Measurements from ENCODE around the gene COL6A1. TPM values are rescaled to one million over a fixed set of nuclear protein-coding genes. Genes with fewer than 3 reads are reported as not detected.

Gene COL6A1
- total RNA-seq, 1 donor from 2014 or later = 154 TPM

DNA sequence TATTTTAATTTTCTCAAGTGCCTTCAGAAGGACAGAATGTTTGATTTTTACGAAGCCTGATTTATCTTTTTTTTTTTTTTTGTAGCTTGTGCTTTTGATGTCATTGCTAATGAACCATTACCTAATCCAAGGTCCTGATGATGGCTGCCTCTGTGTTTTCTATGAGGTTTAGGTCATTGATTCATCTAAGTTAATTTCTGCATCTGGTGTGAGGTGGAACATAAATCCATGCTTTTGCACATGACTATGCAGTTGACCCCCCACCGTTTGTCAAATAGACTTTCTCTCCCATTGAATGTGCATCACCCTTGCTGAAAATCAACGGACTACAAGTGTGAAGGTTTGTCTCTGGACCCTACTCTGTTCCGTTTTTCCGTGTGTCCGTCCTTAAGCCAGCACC, 50.5 kb downstream of the COL6A1 start:
- Histone ChIP-seq H3K27ac (replicated peaks) (no peak overlapping the region), H3K4me3 (no peak overlapping the region), H3K4me1 (peaks cover 29% of the 10 kb centered on the region), H3K36me3 (no peaks in the 10 kb centered on the region), H3K9me3 (replicated peaks) (peaks cover 15% of the 10 kb centered on the region), H3K27me3 (ENCODE audit: low read depth) (no peaks in the 10 kb centered on the region)
- TF ChIP-seq, protein P1, sequence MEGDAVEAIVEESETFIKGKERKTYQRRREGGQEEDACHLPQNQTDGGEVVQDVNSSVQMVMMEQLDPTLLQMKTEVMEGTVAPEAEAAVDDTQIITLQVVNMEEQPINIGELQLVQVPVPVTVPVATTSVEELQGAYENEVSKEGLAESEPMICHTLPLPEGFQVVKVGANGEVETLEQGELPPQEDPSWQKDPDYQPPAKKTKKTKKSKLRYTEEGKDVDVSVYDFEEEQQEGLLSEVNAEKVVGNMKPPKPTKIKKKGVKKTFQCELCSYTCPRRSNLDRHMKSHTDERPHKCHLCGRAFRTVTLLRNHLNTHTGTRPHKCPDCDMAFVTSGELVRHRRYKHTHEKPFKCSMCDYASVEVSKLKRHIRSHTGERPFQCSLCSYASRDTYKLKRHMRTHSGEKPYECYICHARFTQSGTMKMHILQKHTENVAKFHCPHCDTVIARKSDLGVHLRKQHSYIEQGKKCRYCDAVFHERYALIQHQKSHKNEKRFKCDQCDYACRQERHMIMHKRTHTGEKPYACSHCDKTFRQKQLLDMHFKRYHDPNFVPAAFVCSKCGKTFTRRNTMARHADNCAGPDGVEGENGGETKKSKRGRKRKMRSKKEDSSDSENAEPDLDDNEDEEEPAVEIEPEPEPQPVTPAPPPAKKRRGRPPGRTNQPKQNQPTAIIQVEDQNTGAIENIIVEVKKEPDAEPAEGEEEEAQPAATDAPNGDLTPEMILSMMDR (IDR thresholded peaks at IDR 0.05; ENCODE audit: borderline replicate concordance) = no peak
- DNase-seq = no peak
- intact Hi-C loops (cut with micrococcal nuclease) = no loop called here

DNA sequence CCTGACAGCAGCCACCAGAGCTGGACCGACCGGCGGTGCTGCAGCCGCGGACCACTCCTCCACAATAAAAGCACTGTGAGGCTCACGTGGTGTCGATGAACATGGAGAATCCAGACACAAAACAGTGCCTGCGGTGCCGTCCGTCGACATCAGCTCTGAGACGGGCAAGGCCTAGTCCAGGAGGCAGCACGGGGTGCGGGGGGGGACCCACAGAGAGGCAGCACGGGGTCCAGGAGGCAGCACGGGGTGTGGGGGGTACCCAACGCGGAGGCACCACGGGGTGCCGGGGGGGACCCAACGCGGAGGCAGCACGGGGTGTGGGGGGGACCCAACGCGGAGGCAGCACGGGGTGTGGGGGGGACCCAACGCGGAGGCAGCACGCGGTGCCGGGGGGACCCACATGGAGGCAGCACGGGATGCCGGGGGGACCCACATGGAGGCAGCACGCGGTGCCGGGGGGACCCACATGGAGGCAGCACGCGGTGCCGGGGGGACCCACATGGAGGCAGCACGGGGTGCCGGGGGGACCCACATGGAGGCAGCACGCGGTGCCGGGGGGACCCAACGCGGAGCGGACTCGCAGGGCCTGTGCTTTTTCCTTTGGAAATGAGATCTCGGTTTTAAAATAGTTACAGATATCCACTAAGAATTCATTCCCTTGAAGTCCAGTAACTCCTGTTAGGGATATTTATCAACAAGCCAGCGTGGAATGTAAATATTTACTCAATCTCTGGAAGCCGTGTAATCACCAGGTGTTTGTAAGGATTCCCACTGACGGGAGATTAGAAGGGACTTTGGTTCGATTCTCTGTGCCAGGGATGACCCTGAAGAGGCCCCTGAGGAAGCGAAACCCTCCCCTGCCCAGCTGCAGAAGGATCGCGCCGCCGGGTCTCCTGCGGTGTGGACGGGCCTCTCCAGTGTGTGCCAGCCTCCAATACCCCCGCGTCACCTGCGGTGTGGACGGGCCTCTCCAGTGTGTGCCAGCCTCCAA, 52.1 kb downstream of the COL6A1 start:
- TF ChIP-seq, protein P1 (IDR thresholded peaks at IDR 0.05; ENCODE audit: borderline replicate concordance) = no peak
- Histone ChIP-seq H3K27me3 (ENCODE audit: low read depth) (no peaks in the 10 kb centered on the region), H3K4me3 (no peak overlapping the region), H3K9me3 (replicated peaks) (peaks cover 15% of the 10 kb centered on the region), H3K27ac (replicated peaks) (no peak overlapping the region), H3K36me3 (no peaks in the 10 kb centered on the region), H3K4me1 (peaks cover 34% of the 10 kb centered on the region)
- intact Hi-C loops (cut with micrococcal nuclease) = no loop called here
- no peak for DNase-seq

DNA sequence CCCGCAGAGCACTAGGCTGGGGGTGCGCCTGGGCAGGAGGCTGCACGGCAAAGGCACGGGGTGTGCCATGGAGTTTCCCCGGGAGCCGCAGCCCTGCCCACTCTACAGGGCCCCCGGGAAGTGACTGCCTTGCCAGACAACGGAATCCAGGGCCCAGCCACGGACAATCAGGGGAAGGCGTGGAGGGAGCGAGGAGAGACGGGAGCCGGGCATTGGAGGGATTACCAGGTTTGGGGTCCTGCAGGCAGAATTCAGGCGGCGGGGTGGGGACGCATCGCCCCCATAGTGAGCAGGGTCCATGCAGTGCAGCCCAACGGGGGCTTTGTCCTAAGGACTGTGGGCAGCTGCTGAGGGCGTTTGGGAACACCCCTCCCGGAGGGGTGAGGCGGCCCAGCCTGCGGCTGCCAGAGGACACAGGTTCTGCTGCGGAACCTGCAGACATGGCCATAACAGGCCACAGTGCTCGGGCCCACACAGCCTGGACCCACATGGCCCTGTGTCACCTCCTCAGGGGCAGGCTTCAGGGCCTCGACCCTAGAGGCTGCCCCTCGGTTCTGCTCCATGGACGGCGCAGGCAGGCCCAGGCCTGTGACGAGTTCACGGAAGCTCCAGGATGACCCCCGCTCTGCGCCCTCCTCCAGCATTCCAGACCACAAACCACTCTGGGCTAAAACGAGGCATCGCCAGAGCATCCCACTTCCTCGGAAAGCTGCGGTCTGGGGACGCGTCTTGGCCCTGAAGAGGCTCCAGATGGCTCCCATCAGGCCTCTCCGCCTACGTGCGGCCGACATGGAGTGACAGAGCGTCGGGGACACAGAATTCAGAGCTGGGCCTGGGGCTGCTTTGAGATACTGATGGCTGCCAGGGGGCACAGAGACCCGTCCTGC, 54.5 kb downstream of the COL6A1 start:
- TF ChIP-seq, protein P1 (IDR thresholded peaks at IDR 0.05; ENCODE audit: borderline replicate concordance) = no peak
- H3K4me3 ChIP-seq = no peak overlapping the region
- no peaks in the 10 kb centered on the region for H3K9me3 ChIP-seq (replicated peaks)
- no peaks in the 10 kb centered on the region for H3K27me3 ChIP-seq (ENCODE audit: low read depth)
- intact Hi-C loops (cut with micrococcal nuclease) = no loop called here
- peak; percentile 71 for DNase-seq
- H3K27ac ChIP-seq (replicated peaks) = peak overlapping the region; percentile 82
- peaks cover 28% of the 10 kb centered on the region for H3K4me1 ChIP-seq
- no peaks in the 10 kb centered on the region for H3K36me3 ChIP-seq

DNA sequence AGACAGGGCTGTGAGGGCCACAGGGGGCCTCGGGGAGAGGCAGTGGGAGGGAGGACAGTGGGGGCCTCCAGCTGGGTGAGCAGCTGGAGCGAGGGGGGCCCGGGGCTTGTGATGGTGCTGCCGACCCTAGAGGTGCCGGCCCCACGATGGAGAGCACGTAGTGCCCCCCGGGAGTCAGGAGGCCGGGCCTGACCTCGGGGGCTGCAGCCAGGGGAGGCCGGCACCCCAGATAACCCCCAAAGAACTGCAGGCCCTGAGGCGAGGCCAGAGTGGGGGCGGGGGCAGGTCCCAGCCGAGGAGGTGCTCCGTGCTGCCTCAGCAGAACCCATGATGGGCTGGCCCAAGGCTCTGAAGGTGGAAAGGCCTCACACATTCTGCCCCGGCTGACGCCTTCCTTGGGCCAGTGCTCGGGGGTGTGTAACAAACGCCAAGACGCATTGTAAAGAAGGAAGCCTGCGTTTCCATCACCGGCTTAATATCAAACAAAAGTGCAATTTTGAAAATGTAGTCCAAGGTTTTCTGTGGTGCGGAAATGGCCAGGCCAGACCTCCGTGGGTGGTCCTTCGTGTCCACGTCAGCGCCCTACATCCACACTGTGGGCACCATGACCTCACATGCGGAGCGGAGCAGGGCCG, 55.2 kb downstream of the COL6A1 start:
- TF ChIP-seq, protein P1 (IDR thresholded peaks at IDR 0.05; ENCODE audit: borderline replicate concordance) = no peak
- intact Hi-C loops (cut with micrococcal nuclease) = no loop called here
- Histone ChIP-seq H3K4me3 (no peak overlapping the region), H3K27ac (replicated peaks) (peak overlapping the region; percentile 82), H3K27me3 (ENCODE audit: low read depth) (no peaks in the 10 kb centered on the region), H3K4me1 (peaks cover 28% of the 10 kb centered on the region), H3K9me3 (replicated peaks) (no peaks in the 10 kb centered on the region), H3K36me3 (no peaks in the 10 kb centered on the region)
- DNase-seq = no peak

Measured in left ventricle myocardium inferior (tissue), 1 donor.